ENCODE results near the gene ICOSLG.
"Not testable (repeated sequence)": the region's sequence is repeated elsewhere in the genome, so short reads cannot be mapped to it uniquely, and the experiment has no call there.

The ICOSLG gene

DNA sequence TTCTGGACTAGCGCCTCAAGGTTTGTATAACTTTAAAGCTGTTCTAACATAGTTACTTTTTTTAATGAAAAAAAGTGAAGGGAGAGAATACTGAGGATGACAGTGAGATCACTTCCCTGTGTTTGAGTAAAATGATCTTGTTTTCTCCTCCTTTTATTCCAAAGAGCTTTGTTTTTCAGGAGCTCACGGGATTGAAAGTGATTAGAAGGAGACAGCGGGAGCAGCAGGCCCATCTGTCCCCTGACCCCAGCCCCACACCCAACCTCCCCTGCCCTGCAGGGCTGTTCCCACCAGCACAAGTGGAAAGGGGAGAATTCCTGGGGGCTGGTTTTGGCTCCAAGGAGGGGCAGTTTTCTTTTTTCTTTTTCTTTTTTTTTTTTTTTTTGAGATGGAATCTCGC, 23.0 kb upstream of the ICOSLG start:
- DNase-seq: no peak

DNA sequence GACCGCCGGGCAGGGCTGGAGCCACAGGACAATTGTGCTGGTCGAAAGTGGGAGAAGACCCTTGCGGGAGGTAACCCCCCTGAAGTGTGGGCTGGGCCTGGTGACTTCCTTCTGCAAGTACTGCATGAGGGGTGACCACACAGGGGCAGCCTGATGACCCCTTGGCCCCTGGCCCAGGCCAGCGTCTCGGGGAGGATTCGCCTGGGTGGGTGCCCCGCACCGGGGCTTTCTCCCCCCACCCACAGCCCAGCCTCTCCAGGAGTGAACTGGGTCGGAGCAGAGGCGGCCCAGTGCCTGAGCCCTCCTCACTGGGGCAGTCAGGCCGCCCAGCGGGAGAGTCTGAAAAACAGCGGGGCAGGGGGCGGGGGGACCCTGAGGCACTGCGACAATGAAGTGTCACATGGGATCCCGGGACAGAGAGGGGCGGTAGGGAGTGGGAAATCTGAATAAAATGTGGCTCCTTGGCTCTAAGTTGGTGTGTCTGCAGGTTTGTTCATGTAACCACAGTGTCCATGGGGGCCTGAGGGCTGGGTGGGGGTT, 22.5 kb upstream of the ICOSLG start:
- DNase-seq: no peak

DNA sequence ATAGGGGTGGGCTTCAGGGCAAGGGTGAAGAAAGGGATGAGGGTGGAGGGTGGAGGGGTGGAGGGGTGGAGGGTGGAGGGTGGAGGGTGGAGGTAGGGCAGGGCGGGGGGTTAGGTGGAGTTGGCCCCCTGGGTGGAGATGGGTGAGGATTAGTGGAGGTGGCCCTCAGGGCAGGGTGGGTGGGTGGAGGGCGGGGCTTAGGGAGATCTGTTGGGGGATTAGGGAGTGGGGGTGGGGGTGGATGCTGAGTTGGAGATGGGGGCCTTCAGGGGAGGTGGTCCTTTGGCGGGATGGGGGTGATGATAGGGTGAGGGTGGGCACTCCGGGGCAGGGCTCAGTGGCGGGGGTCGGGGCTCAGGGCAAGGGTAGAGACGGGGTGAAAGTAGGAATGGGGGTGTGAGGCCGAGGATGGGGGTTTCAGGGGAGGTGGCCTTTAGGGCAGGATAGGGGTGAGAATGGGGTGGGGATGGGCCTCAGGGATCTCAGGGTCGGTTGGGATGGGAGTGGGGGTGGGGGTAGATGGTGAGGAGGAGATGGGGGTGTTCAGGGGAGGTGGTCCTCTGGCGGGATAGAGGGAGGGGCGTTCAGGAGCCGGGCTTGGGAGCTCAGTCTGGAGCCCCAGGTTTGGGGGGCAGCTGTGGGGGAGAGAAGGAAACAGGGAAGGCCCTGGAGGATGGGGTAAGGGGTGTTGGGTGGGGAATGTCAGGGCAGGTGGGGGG, 21.8 kb upstream of the ICOSLG start:
- DNase-seq: no peak

DNA sequence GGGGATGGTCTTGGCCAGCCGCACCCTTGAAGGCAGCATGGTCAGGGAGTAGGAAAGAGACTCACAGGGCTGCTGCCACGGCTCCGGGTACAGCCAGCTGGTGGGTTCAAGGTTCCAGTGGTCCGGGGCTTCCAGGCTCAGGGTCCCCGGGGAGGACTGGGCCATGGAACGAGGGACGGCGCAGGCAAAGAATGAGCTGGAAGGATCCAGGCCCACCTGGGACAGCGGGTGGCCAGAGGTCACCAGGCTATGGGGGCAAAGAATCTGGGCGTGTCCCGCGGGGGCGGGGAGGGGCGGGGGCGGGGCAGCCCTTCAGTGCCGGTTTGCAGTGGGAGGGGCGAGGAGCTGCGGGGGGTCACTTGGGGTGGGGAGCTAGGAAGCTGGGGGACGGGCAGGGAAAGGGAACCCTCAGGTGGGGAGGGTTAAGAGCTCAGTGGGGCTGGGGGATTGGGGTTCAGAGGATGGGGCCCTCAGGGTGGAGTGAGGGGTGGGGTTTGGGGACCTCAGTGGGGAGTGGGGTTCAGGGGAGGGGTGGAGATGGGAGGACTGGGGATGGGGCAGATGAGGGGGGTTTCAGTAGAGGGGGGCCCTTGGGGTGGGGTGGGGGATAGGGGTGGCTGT, 21.0 kb upstream of the ICOSLG start, which contains the start of gene DNMT3L:
DNMT3L (minus strand) TSS at position 223 of the 621 bp plus-strand sequence. CDS start 638 bp downstream, outside the sequence.
- no peak for DNase-seq

DNA sequence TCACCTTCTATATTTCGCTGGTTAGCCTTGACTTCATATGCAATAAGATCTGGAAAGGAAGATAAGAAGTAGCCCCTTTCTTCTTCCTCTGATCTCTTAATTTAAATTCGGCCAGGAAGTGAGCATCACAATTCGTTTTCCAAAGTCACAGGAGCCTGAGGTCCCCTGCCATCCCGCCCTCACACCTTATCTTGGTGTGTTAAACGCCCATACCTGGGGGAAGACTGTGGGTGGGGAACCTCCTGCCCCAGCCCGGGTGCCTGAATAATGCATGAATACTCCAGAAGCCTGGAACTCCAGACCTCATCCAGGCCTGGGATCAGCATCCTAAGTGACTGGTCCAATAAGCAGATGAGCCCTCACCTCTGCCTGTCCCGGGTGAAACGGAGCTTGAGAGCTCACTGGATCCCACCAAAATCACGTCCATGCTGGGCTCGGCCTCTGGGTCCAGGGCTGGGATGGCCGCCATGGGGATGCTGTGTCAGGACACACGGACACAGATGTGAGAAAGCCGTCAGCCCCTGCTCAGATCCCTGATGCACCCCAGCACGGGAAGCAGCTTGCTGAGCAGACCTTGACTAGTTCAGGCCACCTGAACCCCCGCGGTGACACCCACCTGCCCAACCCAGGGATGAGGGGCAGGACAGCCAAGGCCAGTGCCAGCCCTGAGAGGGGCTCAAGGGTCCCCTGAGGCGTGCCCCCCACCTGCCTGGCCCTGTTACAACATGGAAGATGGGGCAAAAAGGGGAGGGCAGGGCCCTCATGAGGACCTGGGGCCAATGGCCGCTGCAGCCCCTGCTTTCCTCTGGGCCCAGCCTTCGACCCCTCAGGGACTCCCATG, 20.3 kb upstream of the ICOSLG start:
- no peak for DNase-seq

DNA sequence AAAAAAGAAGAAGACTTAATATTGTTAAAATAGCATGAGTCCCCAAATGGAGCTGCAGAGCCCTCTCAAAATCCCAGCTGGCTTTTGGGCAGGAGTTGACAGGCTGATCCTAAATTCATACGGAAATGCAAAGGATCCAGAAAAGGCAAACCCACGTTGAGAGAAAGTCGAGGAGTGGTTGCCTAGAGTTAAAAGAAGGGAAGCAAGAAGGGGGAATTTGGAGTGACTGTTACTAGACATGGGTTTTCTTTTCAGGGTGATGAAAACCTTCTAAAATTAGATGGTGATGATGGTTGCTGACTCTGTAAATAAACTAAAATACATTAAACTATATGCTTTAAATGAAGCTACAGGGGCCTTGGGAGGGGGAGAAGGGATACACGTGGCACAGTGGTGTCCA, 19.3 kb upstream of the ICOSLG start:
- DNase-seq: no peak

DNA sequence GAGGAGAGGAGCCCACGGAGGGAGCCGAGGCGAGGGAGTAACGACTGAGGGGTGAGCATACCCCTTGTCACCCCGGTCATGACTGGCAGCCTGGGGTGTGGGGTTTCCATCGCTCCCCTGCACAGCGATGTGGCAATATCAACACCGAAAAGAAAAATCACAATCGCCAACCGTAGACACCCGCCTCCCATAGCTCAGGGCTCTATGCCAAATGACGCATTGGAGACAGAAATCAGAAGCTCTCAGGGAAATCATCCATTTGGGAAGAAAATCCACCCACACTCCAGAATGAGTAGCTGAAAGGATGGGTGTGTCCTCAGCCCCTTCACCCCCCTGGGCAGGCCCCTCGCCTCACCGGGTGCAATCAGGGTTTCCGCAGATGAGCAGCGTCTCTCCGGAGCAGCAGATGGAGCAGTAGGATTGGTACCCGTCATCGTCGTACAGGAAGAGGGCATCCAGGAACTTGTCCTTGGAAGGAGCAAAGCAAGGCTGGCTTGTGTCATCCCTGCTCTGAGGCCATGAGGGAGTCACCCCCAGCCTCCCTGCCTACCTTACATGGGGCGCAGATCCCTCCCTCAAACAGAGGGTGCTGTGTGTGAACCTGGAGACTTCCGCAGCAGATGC, 18.5 kb upstream of the ICOSLG start:
- DNase-seq: no peak

DNA sequence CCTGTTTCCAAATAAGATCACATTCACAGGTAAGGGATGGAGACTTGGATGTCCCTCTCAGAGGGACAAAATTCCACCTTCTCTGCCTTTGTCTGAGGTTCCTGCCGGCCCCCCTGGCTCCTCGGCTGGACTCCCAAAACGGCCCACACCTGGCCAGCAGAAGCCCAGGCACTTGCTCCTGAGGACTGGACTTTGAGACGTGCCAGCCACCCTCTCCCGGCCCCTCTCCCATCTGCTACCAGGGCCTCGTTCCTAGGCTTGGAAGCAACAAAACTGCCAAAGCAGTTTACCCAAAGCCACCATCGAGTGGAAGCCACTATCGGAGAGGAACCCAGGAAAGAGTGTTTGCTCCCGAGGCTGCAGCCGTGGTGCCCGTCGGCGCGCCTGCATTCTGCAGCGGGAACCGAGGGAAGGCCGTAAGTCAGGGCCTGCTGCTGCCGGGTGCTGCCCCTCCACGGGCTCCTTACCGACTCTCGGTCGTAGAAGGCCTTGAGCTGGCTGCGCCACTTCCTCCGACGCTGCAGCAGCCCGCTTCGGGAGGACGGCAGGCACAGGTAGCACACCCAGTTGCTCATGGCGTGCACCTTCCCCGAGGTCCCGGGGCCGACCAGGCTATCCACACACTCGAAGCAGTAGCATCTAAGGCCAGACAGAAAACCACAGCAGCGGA, 17.4 kb upstream of the ICOSLG start:
- no peak for DNase-seq

DNA sequence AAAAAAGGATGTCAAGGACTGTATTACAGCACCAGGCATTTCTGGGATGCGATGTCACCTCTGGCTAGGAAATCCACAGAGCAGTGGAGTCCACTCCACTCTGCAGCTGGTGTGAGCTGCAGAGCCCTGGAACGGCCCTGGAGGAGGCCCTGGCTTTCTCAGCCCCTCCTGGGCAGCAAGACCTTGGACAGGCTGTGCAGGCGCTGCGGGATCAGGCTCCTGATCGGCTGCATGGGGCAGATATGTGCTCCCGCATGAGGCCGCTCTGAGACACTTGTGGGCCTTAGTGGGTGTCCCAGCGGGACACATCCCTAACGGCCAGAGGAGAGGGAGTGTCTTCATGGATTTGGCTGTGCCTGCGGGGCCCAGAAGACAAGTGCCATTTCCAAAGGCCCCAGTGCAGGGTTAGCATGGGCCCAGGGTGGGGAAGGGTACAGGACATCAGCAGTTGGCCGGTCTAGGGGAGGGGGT, 14.8 kb upstream of the ICOSLG start:
- DNase-seq: no peak

DNA sequence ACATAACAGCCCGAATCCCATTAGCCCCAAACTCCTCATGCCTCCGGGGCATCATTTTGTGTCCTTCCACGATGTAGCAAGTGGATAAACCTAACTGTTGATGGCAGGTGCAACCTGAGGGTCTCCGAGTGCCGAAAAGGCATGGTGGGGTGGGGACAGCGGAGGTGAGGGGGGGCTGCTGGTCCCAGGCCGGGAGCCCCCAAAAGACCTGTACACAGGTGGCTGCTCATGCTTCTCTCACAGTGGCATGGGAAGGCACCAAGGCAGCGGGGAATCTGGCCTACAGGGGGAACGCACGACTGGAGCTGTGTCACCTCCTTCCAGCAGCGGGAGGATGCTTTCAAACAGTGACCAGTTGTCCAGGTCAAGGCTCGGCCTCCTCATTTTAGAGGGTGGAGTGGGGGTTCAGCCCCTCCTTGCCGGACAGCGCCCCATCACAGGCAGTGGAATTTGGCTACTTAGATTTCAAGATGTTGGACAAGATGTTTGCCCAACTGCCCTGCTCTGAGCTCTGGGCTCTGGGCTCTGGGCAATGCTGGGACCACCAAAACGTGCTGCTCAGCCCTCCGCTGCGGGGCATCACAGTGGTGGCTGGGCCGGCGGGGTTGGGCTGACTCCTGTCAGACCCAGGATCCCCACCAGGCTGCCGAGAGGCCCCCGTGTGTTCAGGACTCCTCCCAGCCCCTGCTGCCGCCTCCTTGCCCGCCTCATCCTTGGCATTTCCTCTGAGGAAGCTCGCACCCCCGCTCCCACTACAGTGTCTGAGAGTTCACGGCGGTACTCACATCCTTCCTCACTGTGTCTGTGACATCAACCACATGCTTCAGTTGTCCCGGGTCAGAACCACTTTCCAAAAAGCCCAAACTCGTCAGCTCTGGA, 13.3 kb upstream of the ICOSLG start:
- no peak for DNase-seq

DNA sequence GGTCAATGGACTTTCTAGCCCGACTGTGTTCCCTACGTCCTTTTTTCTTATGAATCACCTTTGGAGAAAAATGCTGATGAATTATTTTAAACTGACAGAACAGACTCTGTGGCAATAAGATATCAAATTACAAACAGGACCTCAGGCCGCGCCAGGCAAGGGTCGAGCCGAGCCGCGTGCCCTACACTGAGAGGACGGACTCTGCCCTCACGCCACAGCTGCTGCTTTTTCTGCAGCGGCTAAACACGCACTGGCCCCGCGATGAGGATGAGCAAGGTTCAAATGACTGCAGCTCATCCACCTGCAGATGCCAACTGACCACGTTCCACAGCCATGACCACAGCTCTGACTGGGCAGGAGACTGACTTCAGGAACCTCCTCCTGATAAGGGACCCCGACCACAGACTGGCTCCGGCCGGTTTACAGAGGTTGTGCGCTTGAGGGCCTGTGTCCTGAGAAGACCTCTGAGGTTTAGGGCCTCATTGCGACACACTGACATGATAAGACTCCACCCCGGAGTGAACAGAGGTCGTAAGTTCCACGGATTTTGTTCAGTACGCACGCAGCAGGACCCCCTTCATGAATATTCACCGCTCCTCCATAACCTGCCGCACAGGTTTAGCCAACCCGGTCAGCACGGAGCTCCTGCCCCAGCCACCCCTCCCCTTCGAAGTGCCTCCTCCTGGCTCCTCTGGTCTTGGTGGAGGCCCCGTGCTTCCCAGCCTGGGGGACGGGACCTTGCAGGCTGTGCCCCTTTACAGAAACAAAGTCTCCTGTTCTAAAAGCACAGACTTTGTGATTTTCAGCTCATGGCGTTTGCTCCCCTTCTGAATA, 8.7 kb upstream of the ICOSLG start:
- DNase-seq: not testable (repeated sequence)

DNA sequence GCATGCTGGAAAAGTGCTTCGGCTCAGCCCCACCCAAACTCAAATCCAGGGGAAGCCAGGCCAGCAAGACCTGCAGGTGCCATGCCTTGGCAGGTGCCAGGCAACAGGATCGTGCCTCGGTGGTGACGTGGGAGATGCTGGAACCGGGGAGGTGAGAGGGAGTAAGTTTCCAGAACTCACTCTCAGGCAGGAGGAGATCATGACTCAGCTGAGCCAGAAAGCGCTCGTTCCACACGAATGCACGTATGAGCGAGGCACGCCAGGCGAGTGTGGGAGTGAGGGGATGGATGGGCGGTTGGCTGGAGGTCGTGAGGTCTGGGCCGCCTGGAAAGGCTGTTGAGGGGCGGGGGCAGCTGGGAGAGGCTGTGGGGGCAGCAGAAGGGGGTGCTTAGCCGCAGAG, 7.2 kb upstream of the ICOSLG start:
- DNase-seq: not testable (repeated sequence)

DNA sequence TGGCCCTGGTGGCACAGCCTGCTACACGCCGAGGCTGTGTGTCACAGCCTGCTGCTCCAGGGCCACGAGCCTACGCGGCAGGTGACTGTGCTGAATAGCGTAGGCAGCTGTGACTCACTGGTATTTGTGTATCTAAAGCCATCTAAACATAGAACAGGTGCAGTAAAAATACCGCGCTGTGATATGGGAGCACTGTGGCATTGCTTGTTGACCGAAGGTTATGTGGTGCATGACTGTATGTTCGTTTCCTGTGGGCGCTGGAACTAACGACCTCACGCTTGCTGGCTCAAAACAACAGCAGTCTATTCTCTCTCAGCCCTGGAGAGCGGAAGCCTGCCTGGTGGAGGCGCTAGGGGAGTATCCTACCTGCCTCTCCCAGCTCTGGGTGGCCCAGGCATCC, 3.2 kb upstream of the ICOSLG start:
- DNase-seq: not testable (repeated sequence)

DNA sequence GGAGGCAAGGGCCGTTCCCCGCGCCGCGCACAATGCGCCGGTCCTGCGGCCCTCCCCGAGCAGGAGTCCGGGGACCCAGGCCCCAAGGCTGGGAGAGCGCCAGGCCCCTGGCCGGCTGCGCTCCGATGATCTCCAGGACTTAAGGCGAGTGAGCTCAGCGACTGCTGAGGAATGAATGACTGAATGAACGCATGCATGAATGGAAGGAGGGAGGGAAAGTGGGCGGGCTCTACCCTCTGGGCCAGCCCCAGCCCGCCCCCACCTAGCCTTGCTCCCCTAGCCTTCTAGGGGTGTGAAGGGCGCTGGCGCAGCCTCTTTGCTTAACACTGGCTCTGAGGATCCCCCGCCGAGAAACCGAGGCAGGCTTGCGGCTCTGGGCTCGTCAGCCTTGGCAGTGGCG, 538 bp upstream of the ICOSLG start:
- not testable (repeated sequence) for DNase-seq

DNA sequence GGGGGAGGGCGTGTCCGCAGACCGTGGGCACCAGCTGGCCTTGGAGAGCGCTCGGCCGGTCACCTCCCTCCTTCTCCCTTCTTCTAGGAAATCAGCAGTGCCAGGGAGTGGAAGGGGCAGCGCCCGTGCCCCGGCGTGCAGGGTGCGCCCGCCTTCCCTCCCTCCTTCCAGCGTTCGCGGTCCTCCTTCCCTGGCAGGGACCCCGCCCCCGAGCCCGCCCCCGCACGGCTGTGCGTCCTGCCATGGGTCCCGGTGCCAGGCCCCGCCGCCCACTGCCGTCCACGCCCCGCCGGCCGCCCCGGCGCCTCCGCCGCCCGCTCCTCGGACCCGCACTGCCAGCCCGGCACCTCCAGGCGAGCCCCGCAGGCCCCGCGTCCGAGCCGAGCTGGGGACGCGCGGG, 390 bp downstream of the ICOSLG start:
- DNase-seq: not testable (repeated sequence)

DNA sequence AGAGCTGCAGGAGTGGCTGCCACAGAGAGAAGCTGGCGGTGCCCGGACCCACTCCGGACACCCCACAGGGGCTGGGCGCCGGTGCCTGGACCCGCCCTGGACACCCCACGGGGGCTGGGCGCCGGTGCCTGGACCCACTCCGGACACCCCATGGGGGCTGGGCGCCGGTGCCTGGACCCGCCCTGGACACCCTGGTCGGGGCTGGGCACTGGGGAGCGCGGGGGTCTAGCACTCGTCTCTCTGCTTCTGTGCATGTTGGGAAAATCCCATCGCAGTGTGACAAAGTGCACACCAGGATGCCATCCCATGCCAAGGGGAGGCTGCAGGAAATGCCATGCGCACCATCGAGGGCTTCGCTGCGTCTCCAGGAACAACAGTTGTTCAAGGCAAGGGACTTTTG, 11.2 kb downstream of the ICOSLG start:
- DNase-seq: not testable (repeated sequence)

DNA sequence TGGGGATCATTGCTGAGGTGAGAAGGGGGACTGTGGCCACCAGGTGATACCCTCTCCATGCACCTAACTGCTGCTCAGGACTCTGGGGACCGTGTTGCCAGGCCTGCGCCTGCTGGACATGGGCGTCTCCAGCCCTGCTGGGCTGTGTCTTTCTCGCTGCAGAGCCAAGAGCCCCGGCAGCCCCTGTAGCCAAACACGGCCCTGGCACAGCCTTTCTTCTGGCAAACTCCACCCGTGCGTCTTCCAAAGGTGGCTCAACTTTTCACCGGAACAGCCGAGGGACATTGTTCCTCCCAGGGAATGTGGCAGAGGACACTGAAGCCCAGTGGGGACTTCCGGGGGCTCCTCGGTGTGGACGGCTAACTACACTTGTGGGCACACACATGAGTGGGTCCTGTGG, 12.6 kb downstream of the ICOSLG start:
- not testable (repeated sequence) for DNase-seq

DNA sequence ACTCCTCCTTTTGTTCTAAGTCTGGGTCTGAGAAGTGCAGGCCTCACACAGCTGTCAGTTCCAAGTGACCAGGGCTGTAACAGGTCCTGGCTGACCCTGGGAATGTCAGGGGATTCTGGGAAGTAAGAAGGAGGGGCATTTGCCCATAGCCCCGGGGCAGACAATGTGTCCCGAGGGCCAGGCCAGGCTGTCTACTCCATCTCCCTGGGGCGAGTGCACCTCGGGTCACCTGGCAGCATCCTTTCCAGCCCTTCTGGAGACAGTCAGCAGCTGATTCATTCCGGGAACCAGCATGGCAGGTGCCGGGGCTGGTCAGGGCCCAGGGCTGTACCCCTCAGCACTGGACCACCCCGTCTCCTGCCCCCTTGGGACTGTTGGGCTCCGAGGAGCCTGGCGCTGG, 13.1 kb downstream of the ICOSLG start:
- not testable (repeated sequence) for DNase-seq

DNA sequence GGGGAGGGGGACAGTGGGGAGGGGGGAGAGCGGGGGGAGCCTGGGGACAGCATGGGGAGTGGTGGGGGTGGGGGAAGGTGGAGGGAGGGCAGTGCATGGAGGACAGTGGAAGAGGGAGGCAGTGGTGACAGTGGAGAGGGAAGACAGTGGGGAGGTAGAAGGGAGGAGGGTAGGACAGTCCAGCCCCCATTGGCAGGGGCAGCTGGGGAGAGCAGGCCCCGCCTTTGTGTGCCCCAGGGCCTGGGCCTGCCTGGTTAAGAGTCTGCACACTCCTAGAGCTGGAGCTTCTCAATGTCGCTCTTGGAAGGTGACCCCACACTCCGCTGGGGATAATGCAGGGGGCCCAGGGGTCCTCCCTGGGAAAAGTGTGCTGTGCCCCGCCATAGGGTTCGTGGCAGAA, 15.1 kb downstream of the ICOSLG start:
- not testable (repeated sequence) for DNase-seq

DNA sequence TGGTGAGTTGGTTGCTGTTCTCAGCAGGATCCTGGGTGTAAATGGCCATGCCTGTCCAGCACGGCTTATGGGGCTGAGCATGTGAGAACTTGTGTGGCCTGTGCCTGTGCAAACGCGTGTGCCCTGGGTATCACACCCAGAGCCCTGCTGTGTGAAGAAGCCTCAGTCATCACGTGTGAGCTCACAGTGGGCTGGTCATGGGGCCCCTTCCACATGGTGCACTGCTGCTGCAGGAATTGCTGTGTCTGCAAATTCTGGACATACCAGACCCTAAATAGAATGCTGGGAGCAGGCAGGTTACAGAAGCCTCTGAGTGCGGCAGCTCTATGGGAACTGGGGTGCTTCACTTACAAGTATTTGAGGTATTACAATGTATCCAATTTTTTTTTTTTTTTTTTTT, 17.4 kb downstream of the ICOSLG start:
- DNase-seq: not testable (repeated sequence)

Measured in NCI-H774 (cell line).